PC-3 (cell line): ENCODE data around the gene DRC1. TPM values are rescaled to one million over a fixed set of nuclear protein-coding genes. Genes with fewer than 3 reads are reported as not detected.
A peak's percentile ranks its signal among the peaks of the same experiment; 100 is the strongest.

ENCODE experiments used
- ATAC-seq: fragments of 200-7000 bp; cut with Tn5 transposase; 2 replicates; pipeline ENCODE4 v1.9.1; 2020; ENCODE audit warnings: mild to moderate bottlenecking, moderate library complexity
- BruUV-seq: library from RNA; stranded (reverse); fragments of 400-500 nt; replicated peaks from 2 replicates; lab custom pipeline; 2021; lab: Mats Ljungman, UMichigan
- CTCF ChIA-PET: fragments of 300-600 bp; sonication (Branson Sonifier 250); formaldehyde crosslinking; loops from one replicate; lab custom pipeline; 2022; ENCODE audit warnings: antibody characterized with exemption; lab: Charles Lee
- POLR2A ChIA-PET: fragments of 300-600 bp; sonication (Branson Sonifier 250); formaldehyde crosslinking; loops from one replicate; lab custom pipeline; 2022; ENCODE audit warnings: antibody characterized with exemption; ENCODE audit not compliant: unreplicated experiment; lab: Charles Lee
- DNase-seq: peaks from one replicate; pipeline ENCODE4 v3.0.0-alpha.2; 2015
- H2AFZ ChIP-seq: fragments of 300-600 bp; sonication (generic); 2 replicates; pipeline ENCODE4 v1.6.0; 2016; ENCODE audit warnings: antibody characterized with exemption, low read length
- H3F3A ChIP-seq: fragments of 300-600 bp; sonication (generic); one replicate; pipeline ENCODE4 v1.6.0; 2017; ENCODE audit warnings: antibody characterized with exemption, low read length, control low read depth, mild to moderate bottlenecking; ENCODE audit not compliant: unreplicated experiment
- H3K27ac ChIP-seq: fragments of 300-600 bp; sonication (generic); 2 replicates; pipeline ENCODE4 v1.5.1; 2016; ENCODE audit warnings: mild to moderate bottlenecking, low read length
- H3K27me3 ChIP-seq: fragments of 300-600 bp; sonication (generic); 2 replicates; pipeline ENCODE4 v1.6.1; 2016; ENCODE audit warnings: low read length, mixed read lengths
- H3K36me3 ChIP-seq: fragments of 300-600 bp; sonication (generic); 2 replicates; pipeline ENCODE4 v1.6.1; 2016; ENCODE audit warnings: low read depth, mixed run types, low read length, mixed read lengths
- H3K4me1 ChIP-seq: fragments of 300-600 bp; sonication (generic); 2 replicates; pipeline ENCODE4 v1.5.1; 2016; ENCODE audit warnings: low read length; ENCODE audit not compliant: insufficient read depth
- H3K4me2 ChIP-seq: fragments of 300-600 bp; sonication (generic); 2 replicates; pipeline ENCODE4 v1.6.0; 2016; ENCODE audit warnings: low read length
- H3K4me3 ChIP-seq: fragments of 300-600 bp; sonication (generic); 2 replicates; pipeline ENCODE4 v1.5.1; 2016; ENCODE audit warnings: mild to moderate bottlenecking, low read length, mixed read lengths
- H3K79me2 ChIP-seq: fragments of 300-600 bp; sonication (generic); 2 replicates; pipeline ENCODE4 v1.6.1; 2017; ENCODE audit warnings: low read length, mixed read lengths
- H3K9ac ChIP-seq: fragments of 300-600 bp; sonication (generic); 2 replicates; pipeline ENCODE4 v1.6.0; 2016; ENCODE audit warnings: mild to moderate bottlenecking, low read length
- H3K9me2 ChIP-seq: fragments of 300-600 bp; sonication (generic); replicated peaks from 2 replicates; pipeline ENCODE4 v1.6.1; 2016; ENCODE audit warnings: mixed run types, low read length, mixed read lengths
- H3K9me3 ChIP-seq: fragments of 300-600 bp; sonication (generic); 2 replicates; pipeline ENCODE4 v1.6.1; 2016; ENCODE audit warnings: low read length, mixed read lengths
- H4K20me1 ChIP-seq: fragments of 300-600 bp; sonication (generic); 2 replicates; pipeline ENCODE4 v1.6.1; 2016; ENCODE audit warnings: low read length, mixed read lengths
- EZH2 ChIP-seq: fragments of 300-600 bp; sonication (generic); IDR thresholded peaks from one replicate; pipeline ENCODE4 v1.6.1; 2017; ENCODE audit warnings: antibody characterized with exemption, mild to moderate bottlenecking, low read length; ENCODE audit not compliant: unreplicated experiment
- EZH2phosphoT487 ChIP-seq: fragments of 300-600 bp; sonication (generic); IDR thresholded peaks from 2 replicates; pipeline ENCODE4 v1.6.1; 2018; ENCODE audit warnings: mild to moderate bottlenecking, antibody characterized with exemption, low read length, borderline replicate concordance
- intact Hi-C: fragments of 100-400 bp; cut with micrococcal nuclease; formaldehyde crosslinking; loops from 2 replicates; pipeline ENCODE4 v1.9.0; 2023
- total RNA-seq: library from RNA; depleted of rRNA; stranded (reverse); fragments of >200 nt; gene quantifications from 2 replicates; pipeline ENCODE4 v1.2.3, GENCODE V29; 2014
- TF ChIP-seq, protein P1 (sequence below): fragments of 300-600 bp; sonication (generic); conservative IDR thresholded peaks from 2 replicates; pipeline ENCODE4 v1.5.1; 2017; ENCODE audit warnings: antibody characterized with exemption, low read depth, mild to moderate bottlenecking, low read length

Gene DRC1
- total RNA-seq, 1 experiment from 2014 or later: not detected

DNA sequence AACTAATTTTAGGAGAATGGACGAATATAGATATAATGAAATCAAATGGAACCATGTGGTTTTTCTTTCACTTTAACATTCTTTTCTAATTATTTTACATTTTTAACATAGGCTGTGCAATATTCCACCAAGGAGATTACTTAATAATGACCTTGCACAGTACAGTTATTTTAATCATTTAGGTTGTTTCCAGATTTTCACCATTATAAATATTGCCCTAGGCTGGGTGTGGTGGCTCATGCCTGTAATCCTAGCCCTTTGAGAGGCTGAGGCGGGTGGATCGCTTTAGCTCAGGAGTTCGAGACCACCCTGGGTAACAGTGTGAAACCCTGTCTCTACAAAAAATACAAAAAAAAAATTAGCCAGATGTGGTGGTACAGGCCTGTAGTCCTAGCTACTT is 14.5 kb upstream of the DRC1 start:
- Histone ChIP-seq H3K27ac (no peak overlapping the region), H3K4me2 (no peak overlapping the region), H3K4me3 (no peak overlapping the region), H2AFZ (no peak overlapping the region), H3K9ac (no peak overlapping the region), H4K20me1 (no peaks in the 10 kb centered on the region), H3K36me3 (peaks cover 26% of the 10 kb centered on the region), H3K9me3 (no peaks in the 10 kb centered on the region), H3K9me2 (no peaks in the 10 kb centered on the region), H3F3A (no peaks in the 10 kb centered on the region), H3K79me2 (no peaks in the 10 kb centered on the region), H3K27me3 (no peaks in the 10 kb centered on the region), H3K4me1 (no peaks in the 10 kb centered on the region)
- TF ChIP-seq, protein P1, sequence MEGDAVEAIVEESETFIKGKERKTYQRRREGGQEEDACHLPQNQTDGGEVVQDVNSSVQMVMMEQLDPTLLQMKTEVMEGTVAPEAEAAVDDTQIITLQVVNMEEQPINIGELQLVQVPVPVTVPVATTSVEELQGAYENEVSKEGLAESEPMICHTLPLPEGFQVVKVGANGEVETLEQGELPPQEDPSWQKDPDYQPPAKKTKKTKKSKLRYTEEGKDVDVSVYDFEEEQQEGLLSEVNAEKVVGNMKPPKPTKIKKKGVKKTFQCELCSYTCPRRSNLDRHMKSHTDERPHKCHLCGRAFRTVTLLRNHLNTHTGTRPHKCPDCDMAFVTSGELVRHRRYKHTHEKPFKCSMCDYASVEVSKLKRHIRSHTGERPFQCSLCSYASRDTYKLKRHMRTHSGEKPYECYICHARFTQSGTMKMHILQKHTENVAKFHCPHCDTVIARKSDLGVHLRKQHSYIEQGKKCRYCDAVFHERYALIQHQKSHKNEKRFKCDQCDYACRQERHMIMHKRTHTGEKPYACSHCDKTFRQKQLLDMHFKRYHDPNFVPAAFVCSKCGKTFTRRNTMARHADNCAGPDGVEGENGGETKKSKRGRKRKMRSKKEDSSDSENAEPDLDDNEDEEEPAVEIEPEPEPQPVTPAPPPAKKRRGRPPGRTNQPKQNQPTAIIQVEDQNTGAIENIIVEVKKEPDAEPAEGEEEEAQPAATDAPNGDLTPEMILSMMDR: no peak
- TF ChIP-seq EZH2 (no peak), EZH2phosphoT487 (no peak)
- no peak for ATAC-seq
- ChIA-PET POLR2A (interaction anchor here (0.7 kb wide), 1 partner anchor 84 kb away, joined by 3 read pairs; no protein-coding TSS in a partner anchor), CTCF (no interaction called here)
- BruUV-seq: no TSS peak
- intact Hi-C loops: no loop called here
- DNase-seq: no peak

DNA sequence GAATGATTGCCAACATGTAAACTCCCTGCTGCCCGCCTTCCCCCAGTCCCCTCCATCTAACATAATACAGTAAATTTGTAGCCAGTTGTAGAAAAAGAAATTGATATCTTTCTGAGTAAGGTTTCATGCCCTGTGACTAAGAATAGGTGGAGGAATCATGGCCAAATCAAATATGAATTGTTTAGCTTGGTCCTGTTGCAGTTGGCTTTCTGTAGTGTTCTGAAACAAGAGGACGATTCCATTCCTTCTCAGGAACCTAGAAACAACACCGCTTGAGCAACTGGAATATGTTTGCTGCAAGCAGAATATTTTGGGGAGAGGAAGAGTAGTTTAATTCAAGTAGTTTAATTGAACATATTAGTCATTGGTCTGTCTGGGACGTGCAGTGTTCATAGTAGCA is 7.0 kb upstream of the DRC1 start:
- Histone ChIP-seq H3K27ac (no peak overlapping the region), H3K27me3 (no peaks in the 10 kb centered on the region), H3K4me3 (no peak overlapping the region), H3K36me3 (peaks cover 4% of the 10 kb centered on the region; the same call in 1 of the 2 replicates), H3K9me3 (no peaks in the 10 kb centered on the region), H3K4me2 (no peak overlapping the region), H3F3A (no peaks in the 10 kb centered on the region), H3K79me2 (no peaks in the 10 kb centered on the region), H3K4me1 (no peaks in the 10 kb centered on the region), H3K9ac (no peak overlapping the region), H4K20me1 (no peaks in the 10 kb centered on the region), H2AFZ (no peak overlapping the region), H3K9me2 (no peaks in the 10 kb centered on the region)
- DNase-seq (no peak), ATAC-seq (peak; percentile 20; the same call in 1 of the 2 replicates)
- POLR2A ChIA-PET: no interaction called here
- intact Hi-C loops: no loop called here
- CTCF ChIA-PET: no interaction called here
- BruUV-seq: no TSS peak
- TF ChIP-seq EZH2phosphoT487: no peak
- TF ChIP-seq, protein P1: no peak
- TF ChIP-seq EZH2: no peak

DNA sequence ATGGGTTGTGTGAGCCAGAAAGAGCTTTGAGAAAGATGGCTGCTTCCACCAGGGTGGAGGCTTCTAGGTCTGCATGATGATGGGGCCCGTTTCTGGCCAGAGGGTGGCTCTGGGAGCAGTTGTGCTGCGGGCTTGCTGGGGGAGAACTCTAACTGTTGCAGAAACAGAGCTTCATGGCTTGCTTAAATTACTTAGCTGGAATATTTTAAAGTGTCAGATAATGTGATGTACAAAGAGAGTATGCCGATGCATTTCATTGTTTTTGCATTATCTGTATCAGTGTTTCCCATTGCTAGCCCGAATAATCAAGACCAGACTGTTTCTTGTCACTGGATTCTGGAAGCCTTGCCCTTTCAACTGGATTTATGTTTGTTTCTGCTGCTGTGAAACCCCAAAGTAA is 6.3 kb upstream of the DRC1 start:
- intact Hi-C loops: no loop called here
- Histone ChIP-seq H3K4me3 (no peak overlapping the region), H3K27me3 (no peaks in the 10 kb centered on the region), H3K9me2 (no peaks in the 10 kb centered on the region), H4K20me1 (no peaks in the 10 kb centered on the region), H3K9me3 (no peaks in the 10 kb centered on the region), H3K79me2 (no peaks in the 10 kb centered on the region), H3F3A (no peaks in the 10 kb centered on the region), H3K4me1 (no peaks in the 10 kb centered on the region), H3K36me3 (no peaks in the 10 kb centered on the region), H3K4me2 (no peak overlapping the region), H2AFZ (no peak overlapping the region), H3K9ac (no peak overlapping the region), H3K27ac (no peak overlapping the region)
- TF ChIP-seq EZH2: no peak
- TF ChIP-seq, protein P1: no peak
- no peak for TF ChIP-seq EZH2phosphoT487
- DNase-seq (no peak), ATAC-seq (no peak)
- ChIA-PET CTCF (no interaction called here), POLR2A (interaction anchor here (0.6 kb wide), 1 partner anchor 40 kb away, joined by 3 read pairs; no protein-coding TSS in a partner anchor)
- BruUV-seq: no TSS peak
